NB4 (cell line): ENCODE measurements around the gene FTCD.

Experiments used
- DNase-seq: peaks from one replicate; pipeline ENCODE4 v3.0.0; 2010; ENCODE audit warnings: low read depth
- H3K4me3 ChIP-seq: one replicate; pipeline ENCODE4 v1.5.1; 2011; ENCODE audit warnings: mild to moderate bottlenecking, low read depth, low read length, moderate library complexity
- MYC ChIP-seq: IDR thresholded peaks from 2 replicates; pipeline ENCODE4 v1.6.1; 2011; ENCODE audit warnings: low read depth, low read length
- POLR2A ChIP-seq: IDR thresholded peaks from 2 replicates; pipeline ENCODE4 v1.6.1; 2011; ENCODE audit warnings: mild to moderate bottlenecking; ENCODE audit not compliant: insufficient read length; ENCODE audit errors: extremely low read depth
- TF ChIP-seq, protein P1 (sequence below): IDR thresholded peaks from one replicate; pipeline ENCODE4 v1.5.1; 2012; ENCODE audit warnings: low read depth, low read length
- TF ChIP-seq, protein P2 (sequence below): IDR thresholded peaks from 2 replicates; pipeline ENCODE4 v1.6.1; 2011; ENCODE audit warnings: low read depth, low read length

The FTCD gene

DNA sequence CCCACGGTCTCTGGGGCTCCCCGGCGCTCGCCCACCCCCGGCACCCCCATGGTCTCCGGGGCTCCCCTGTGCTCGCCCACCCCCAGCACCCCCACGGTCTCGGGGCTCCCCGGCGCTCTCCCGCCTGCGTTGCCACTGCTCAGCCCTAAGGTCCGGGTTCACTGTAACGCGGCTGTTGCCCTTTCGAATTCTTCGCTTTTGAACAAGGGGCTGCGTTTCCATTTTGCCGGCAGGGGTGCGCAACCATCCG is 5.2 kb upstream of the FTCD start:
- no peak overlapping the region for H3K4me3 ChIP-seq
- TF ChIP-seq, protein P1, sequence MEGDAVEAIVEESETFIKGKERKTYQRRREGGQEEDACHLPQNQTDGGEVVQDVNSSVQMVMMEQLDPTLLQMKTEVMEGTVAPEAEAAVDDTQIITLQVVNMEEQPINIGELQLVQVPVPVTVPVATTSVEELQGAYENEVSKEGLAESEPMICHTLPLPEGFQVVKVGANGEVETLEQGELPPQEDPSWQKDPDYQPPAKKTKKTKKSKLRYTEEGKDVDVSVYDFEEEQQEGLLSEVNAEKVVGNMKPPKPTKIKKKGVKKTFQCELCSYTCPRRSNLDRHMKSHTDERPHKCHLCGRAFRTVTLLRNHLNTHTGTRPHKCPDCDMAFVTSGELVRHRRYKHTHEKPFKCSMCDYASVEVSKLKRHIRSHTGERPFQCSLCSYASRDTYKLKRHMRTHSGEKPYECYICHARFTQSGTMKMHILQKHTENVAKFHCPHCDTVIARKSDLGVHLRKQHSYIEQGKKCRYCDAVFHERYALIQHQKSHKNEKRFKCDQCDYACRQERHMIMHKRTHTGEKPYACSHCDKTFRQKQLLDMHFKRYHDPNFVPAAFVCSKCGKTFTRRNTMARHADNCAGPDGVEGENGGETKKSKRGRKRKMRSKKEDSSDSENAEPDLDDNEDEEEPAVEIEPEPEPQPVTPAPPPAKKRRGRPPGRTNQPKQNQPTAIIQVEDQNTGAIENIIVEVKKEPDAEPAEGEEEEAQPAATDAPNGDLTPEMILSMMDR: no peak
- DNase-seq: no peak

DNA sequence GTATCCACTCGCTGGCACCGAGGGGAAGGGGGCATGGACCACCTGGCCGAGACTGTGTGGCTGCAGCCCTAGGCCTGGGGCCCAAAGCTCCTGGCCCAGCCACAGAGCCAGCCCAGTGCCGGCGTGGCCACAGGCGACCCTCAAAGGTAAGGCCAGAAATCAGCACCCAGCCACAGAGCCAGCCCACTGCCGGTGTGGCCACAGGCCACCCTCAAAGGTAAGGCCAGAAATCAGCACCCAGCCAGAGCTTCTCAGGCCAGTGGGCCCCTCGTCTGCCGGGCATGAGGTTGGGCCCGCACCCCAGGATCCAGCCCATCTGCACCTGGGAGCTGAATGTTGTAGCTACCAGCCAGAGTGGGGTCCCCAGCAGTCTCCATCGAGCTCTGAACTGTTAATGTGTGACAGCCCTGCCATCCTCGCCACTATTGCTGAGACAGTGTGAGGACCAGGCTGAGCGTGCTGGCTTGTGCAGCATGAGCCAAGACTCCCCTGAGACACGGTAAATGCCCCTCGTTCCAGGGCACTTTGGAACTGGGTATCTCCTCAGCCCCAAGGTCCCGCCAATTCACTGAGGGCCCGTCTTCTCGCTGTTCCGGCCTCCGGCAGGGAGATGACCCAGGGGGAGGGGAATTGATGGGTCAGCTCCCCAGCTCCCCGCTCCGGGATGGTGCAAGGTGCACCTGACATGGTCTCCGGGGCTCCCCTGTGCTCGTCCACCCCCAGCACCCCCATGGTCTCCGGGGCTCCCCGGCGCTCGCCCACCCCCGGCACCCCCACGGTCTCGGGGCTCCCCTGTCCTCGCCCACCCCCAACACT is 4.7 kb upstream of the FTCD start:
- H3K4me3 ChIP-seq: no peak overlapping the region
- no peak for DNase-seq
- TF ChIP-seq MYC: no peak
- TF ChIP-seq, protein P2, sequence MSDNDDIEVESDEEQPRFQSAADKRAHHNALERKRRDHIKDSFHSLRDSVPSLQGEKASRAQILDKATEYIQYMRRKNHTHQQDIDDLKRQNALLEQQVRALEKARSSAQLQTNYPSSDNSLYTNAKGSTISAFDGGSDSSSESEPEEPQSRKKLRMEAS: no peak
- TF ChIP-seq POLR2A: no peak

DNA sequence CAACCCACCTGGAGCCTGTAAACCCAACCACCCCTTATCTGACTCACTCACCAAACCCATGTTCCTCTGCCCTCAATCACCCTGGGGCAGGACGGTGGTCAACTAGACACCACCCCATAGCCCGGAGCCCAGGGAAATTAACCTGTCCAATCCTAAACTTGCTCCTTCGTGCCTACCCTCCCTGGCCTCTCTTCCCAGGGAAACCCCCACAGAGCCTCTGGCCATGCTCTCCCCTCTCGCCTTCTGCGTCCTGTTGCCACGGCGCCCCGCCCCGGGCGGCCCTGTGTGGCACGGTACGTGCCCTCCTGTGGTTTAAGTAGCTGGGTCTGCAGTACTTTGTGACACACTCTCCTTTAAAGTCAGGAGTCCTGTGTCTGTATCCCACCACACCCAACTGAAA is 4.0 kb upstream of the FTCD start:
- DNase-seq: no peak
- H3K4me3 ChIP-seq: no peak overlapping the region
- TF ChIP-seq, protein P2: no peak
- TF ChIP-seq POLR2A: no peak
- TF ChIP-seq MYC: no peak
- TF ChIP-seq, protein P1: no peak

DNA sequence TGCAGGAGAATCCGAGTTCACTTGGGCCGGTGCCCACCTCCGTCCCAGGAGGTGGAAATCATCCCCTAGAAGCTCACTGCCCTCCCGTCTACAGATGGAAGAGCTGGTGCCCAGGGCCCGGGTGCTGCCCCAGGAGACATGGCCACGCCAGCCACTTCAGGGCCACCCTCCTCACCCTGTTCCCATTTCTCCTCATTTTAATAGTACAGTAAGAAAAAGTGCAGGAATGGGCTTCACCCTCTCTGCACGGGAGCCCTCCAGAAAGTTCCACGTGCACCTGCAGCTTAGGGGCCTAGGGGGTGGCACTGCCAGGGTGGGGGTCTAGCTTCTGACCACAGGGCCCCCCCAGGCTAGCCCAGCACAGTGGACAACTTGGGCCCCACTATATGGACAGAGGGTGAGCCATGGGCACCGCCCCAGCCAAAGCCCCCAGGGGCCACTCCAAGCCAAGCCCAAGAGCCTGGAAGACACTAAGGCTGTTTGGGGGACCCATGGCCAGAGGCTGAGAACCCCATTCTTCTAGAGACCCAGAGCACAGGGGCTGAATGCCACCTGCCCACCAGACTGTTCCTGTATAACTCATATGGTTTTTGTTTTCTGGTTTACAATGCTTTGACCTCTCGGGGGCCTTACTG is 3.4 kb upstream of the FTCD start:
- TF ChIP-seq, protein P1: no peak
- TF ChIP-seq POLR2A (no peak), MYC (no peak)
- TF ChIP-seq, protein P2: no peak
- no peak overlapping the region for H3K4me3 ChIP-seq
- DNase-seq: no peak

DNA sequence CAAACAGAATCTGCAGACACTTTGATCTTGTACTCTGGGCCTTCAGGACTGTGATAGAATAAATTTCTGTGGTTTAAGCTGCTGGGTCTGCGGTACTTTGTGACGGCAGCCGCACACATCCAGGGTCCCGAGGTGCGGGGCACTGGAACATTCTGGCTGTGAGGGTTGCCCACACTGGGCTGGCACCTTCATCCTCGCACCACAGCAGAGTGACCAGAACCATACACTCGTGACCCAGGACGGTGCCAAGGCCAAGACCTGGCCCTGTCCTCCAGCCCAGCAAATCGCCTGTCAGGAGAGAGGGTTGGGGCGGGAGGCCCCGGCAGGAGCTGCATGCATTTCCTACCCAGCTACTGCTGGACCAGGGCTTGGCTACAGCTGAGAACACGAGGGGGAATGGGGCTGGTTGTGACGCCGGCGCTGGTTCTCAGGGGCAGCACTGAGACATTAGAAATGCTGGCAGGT is 2.6 kb upstream of the FTCD start:
- TF ChIP-seq, protein P1: no peak
- TF ChIP-seq POLR2A: no peak
- TF ChIP-seq, protein P2: no peak
- TF ChIP-seq MYC: no peak
- DNase-seq: no peak
- H3K4me3 ChIP-seq: no peak overlapping the region

DNA sequence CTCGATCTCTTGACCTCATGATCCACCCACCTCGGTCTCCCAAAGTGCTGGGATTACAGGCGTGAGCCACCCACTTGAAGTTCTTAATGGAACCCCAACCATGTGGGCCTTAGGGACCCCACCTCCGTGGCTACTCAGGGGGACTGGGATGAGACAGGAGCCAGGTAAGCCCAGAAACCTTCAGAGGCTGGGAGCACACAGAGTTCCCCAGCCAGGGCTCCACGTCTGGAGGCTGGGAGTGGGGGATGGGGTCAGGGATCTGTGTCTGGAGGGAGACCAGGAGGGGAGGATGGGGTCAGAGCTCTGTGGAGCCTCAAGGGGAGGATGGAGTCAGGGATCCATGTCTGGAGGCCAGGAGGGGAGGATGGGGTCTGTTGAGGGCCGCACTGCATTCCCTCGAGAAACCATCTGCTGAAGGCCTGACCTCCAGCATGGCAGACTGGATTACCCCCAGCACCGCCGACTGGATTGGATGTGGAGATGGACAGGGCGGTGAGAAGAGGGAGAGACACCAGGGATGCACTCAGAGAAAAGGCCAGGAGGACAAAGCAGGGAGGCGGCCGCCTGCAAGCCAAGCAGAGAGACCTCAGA is 2.1 kb upstream of the FTCD start:
- no peak overlapping the region for H3K4me3 ChIP-seq
- TF ChIP-seq MYC: no peak
- no peak for DNase-seq

DNA sequence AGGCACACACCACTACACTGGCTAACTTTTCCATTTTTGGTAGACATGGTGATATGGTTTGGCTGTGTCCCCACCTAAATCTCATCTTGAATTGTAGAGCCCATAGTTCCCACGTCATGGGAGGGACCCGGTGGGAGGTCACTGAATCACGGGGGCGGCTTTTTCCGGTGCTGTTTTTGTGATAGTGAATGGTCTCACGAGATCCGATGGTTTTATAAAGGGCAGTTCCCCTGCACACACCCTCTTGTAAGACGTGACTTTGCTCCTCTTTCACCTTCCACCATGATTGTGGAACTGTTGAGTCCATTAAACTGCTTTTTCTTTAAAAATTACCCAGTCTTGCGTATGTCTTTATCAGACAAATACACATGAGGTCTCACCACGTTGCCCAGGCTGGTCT is 1.3 kb upstream of the FTCD start:
- no peak overlapping the region for H3K4me3 ChIP-seq
- TF ChIP-seq MYC: no peak
- TF ChIP-seq, protein P1: no peak
- TF ChIP-seq, protein P2: no peak
- TF ChIP-seq POLR2A: no peak
- no peak for DNase-seq
